ENCODE measurements around the gene STEAP4. TPM values are rescaled to one million over a fixed set of nuclear protein-coding genes. Genes with fewer than 3 reads are reported as not detected.

Gene STEAP4
- total and polyA plus RNA-seq, 2 experiments from 2014 or later = 0.06 TPM; not detected in 1

- Histone ChIP-seq H2AFZ (no peak overlapping the region), H3K36me3 (ENCODE audit: insufficient read depth) (no peaks in the 10 kb centered on the region), H3K4me1 (ENCODE audit: insufficient read depth) (peaks cover 6% of the 10 kb centered on the region; the same call in 1 of the 2 replicates), H3K79me2 (replicated peaks; ENCODE audit: insufficient read depth) (no peaks in the 10 kb centered on the region), H4K20me1 (replicated peaks; ENCODE audit: insufficient read depth) (no peaks in the 10 kb centered on the region), H3K9me2 (ENCODE audit: insufficient read depth) (no peaks in the 10 kb centered on the region), H3K4me2 (no peak overlapping the region), H3K27ac (ENCODE audit: low read depth) (no peak overlapping the region), H3F3A (replicated peaks; ENCODE audit: low read depth) (no peaks in the 10 kb centered on the region), H3K4me3 (no peak overlapping the region), H3K27me3 (ENCODE audit: insufficient read depth) (no peaks in the 10 kb centered on the region)
- TF ChIP-seq EZH2 (IDR thresholded peaks at IDR 0.05; ENCODE audit: low read depth, unreplicated experiment) (no peak), STAT1 (IDR thresholded peaks at IDR 0.05; ENCODE audit: unreplicated experiment) (no peak), ZNF462 (CRISPR knock-in tag; IDR thresholded peaks at IDR 0.05) (no peak), EZH2phosphoT487 (IDR thresholded peaks at IDR 0.05; ENCODE audit: unreplicated experiment) (no peak), ETS1 (IDR thresholded peaks at IDR 0.05) (no peak), NANOG (IDR thresholded peaks at IDR 0.05; ENCODE audit: borderline replicate concordance) (no peak), REST (IDR thresholded peaks at IDR 0.05; ENCODE audit: unreplicated experiment) (no peak), ZNF331 (CRISPR knock-in tag; IDR thresholded peaks at IDR 0.05; ENCODE audit: low read depth) (no peak), CREB1 (CRISPR knock-in tag; IDR thresholded peaks at IDR 0.05; ENCODE audit: low read depth) (no peak), POLR2AphosphoS5 (IDR thresholded peaks at IDR 0.05; ENCODE audit: low read depth) (no peak), CTCF (conservative IDR thresholded peaks at IDR 0.05; ENCODE audit: low read depth in 2 of 2) (no peak), JUNB (IDR thresholded peaks at IDR 0.05; ENCODE audit: unreplicated experiment) (no peak)
- H3K4me3 Mint-ChIP-seq = no peak overlapping the region
- H3K9me3 Mint-ChIP-seq = no peaks in the 10 kb centered on the region
- peaks cover 8% of the 10 kb centered on the region; the same call in 2 of the 3 replicates for H3K4me1 Mint-ChIP-seq
- ATAC-seq (no peak), DNase-seq (ENCODE audit: low spot score) (no peak)
- no peaks in the 10 kb centered on the region for H3K27me3 Mint-ChIP-seq (ENCODE audit: insufficient read depth, low read depth, poor library complexity)
- no peaks in the 10 kb centered on the region for H3K36me3 Mint-ChIP-seq (ENCODE audit: low read depth)
- H3K27ac Mint-ChIP-seq = no peak overlapping the region
Observed at GRCh38 chr7:88233828-88234227, 72.9 kb downstream of the STEAP4 start.

Data from GM23338 (cell line).